Measurements from ENCODE around the gene ZCCHC9. TPM values are rescaled to one million over a fixed set of nuclear protein-coding genes. Genes with fewer than 3 reads are reported as not detected.

The ZCCHC9 gene
- total RNA-seq, 4 donors from 2014 or later: 12.6 to 23.0 (median 21.2) TPM

DNA sequence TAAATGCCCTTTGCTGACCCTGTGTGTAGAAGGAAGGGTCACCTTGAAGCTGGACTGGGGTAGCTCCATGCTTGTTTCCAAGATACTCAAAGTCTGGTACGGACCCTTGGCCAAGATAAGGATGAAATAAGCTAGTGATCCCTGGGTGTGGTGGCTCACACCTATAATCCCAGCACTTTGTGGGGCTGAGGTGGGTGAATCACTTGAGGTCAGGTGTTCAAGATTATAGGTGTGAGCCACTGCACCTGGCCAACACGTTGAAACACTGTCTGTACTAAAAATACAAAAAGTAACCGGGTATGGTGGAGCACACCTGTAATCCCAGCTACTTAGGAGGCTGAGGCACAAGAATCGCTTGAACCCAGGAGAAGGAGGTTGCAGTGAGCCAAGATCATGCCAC is 59.3 kb downstream of the ZCCHC9 start:
- DNase-seq (ENCODE audit: low spot score in 2 of 2): no peak
- intact Hi-C loops (cut with DNase I; ENCODE audit: low total_unique reads): no loop called here
- TF ChIP-seq, protein P1, sequence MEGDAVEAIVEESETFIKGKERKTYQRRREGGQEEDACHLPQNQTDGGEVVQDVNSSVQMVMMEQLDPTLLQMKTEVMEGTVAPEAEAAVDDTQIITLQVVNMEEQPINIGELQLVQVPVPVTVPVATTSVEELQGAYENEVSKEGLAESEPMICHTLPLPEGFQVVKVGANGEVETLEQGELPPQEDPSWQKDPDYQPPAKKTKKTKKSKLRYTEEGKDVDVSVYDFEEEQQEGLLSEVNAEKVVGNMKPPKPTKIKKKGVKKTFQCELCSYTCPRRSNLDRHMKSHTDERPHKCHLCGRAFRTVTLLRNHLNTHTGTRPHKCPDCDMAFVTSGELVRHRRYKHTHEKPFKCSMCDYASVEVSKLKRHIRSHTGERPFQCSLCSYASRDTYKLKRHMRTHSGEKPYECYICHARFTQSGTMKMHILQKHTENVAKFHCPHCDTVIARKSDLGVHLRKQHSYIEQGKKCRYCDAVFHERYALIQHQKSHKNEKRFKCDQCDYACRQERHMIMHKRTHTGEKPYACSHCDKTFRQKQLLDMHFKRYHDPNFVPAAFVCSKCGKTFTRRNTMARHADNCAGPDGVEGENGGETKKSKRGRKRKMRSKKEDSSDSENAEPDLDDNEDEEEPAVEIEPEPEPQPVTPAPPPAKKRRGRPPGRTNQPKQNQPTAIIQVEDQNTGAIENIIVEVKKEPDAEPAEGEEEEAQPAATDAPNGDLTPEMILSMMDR (IDR thresholded peaks at IDR 0.05): no peak
- no peak for TF ChIP-seq POLR2A (IDR thresholded peaks at IDR 0.05)
- 67 to 69% methylated on average over 4 of the region's 4 CpGs for WGBS, 2 donors
- no peak overlapping the region for H3K4me3 ChIP-seq (ENCODE audit: low read depth, poor library complexity, severe bottlenecking)

DNA sequence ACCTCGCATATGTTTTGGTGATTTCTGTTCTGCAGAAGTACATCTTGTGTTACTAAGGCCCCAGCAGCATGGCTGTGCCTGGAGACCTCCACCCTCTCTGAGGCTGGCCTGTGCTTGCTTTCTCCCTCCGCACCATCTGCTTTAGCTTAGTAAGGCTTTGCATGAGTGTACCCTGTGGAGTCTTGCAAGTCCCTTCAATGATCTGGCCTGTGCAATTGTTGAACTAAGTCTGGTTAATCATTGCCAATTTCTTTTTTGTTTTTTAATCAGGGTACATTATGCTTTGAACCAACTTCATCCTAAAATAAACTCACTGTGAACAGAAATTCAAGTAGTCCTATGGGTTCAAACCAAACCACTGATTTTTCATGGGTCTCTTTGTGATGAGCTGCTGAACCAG is 60.2 kb downstream of the ZCCHC9 start:
- TF ChIP-seq, protein P1 (IDR thresholded peaks at IDR 0.05): no peak
- intact Hi-C loops (cut with DNase I; ENCODE audit: low total_unique reads): no loop called here
- WGBS, 2 donors: 82 to 88% methylated on average over 2 of the region's 2 CpGs
- no peak overlapping the region for H3K4me3 ChIP-seq (ENCODE audit: low read depth, poor library complexity, severe bottlenecking)
- no peak for DNase-seq (ENCODE audit: low spot score in 2 of 2)

Other genes with a start within 250 kb of the ZCCHC9 start
- 10 to 100 TPM in 1 of 4 donors, 1 to 10 TPM in 3; 4.0 to 19.7 (median 7.8) TPM for gene CKMT2, start 68.3 kb upstream of the ZCCHC9 start, total RNA-seq
- gene ACOT12, start 92.5 kb downstream of the ZCCHC9 start, total RNA-seq: 1 to 10 TPM in 1 of 4 donors, not detected in 3; 1.1 TPM

Data from lower leg skin (tissue), 4 donors.